ENCODE results near the gene MAN2B1.

Gene MAN2B1

GRCh38 chr19:12636631-12637030, 29.9 kb downstream of the MAN2B1 start:
- H3K4me1 ChIP-seq (ENCODE audit: insufficient read depth, low read length, poor library complexity, severe bottlenecking), result peaks cover 4% of the 10 kb centered on the region
- no peak overlapping the region for H2AFZ ChIP-seq (ENCODE audit: low read length)
- no peaks in the 10 kb centered on the region for H3K9me3 ChIP-seq (ENCODE audit: insufficient read depth, low read depth, low read length)
- H3F3A ChIP-seq (ENCODE audit: low read depth), result no peaks in the 10 kb centered on the region
- no peaks in the 10 kb centered on the region for H3K9me2 ChIP-seq (replicated peaks; ENCODE audit: low read depth, low read length)
- TF ChIP-seq EZH2phosphoT487 (IDR thresholded peaks at IDR 0.05; ENCODE audit: borderline replicate concordance) (no peak), CTCF (conservative IDR thresholded peaks at IDR 0.05; ENCODE audit: low read length) (no peak)
- H4K20me1 ChIP-seq (ENCODE audit: insufficient read depth, low read length, poor library complexity, severe bottlenecking), result no peaks in the 10 kb centered on the region
- H3K27me3 ChIP-seq (ENCODE audit: insufficient read depth, low read length, poor library complexity, severe bottlenecking), result no peaks in the 10 kb centered on the region
- H3K4me2 ChIP-seq (ENCODE audit: low read depth, low read length, poor library complexity, severe bottlenecking), result no peak overlapping the region
- no peak overlapping the region for H3K4me3 ChIP-seq (ENCODE audit: low read length, poor library complexity, severe bottlenecking)
- no peaks in the 10 kb centered on the region for H3K36me3 ChIP-seq (ENCODE audit: insufficient read depth, low read length)
- no peak overlapping the region for H3K9ac ChIP-seq (ENCODE audit: low read depth, low read length, poor library complexity, severe bottlenecking)
- no peaks in the 10 kb centered on the region for H3K79me2 ChIP-seq (ENCODE audit: insufficient read depth, low read length)

GRCh38 chr19:12629215-12629614, 37.3 kb downstream of the MAN2B1 start:
- no peaks in the 10 kb centered on the region for H3K9me2 ChIP-seq (replicated peaks; ENCODE audit: low read depth, low read length)
- H3K36me3 ChIP-seq (ENCODE audit: insufficient read depth, low read length), result peaks cover 36% of the 10 kb centered on the region
- H3K27me3 ChIP-seq (ENCODE audit: insufficient read depth, low read length, poor library complexity, severe bottlenecking), result no peaks in the 10 kb centered on the region
- no peak overlapping the region for H3K4me2 ChIP-seq (ENCODE audit: low read depth, low read length, poor library complexity, severe bottlenecking)
- no peak overlapping the region for H3K4me3 ChIP-seq (ENCODE audit: low read length, poor library complexity, severe bottlenecking)
- no peak for TF ChIP-seq EZH2phosphoT487 (IDR thresholded peaks at IDR 0.05; ENCODE audit: borderline replicate concordance)
- no peak for TF ChIP-seq CTCF (conservative IDR thresholded peaks at IDR 0.05; ENCODE audit: low read length)
- H2AFZ ChIP-seq (ENCODE audit: low read length), result no peak overlapping the region
- no peaks in the 10 kb centered on the region for H3K4me1 ChIP-seq (ENCODE audit: insufficient read depth, low read length, poor library complexity, severe bottlenecking)
- H3F3A ChIP-seq (ENCODE audit: low read depth), result no peaks in the 10 kb centered on the region
- H3K79me2 ChIP-seq (ENCODE audit: insufficient read depth, low read length), result no peaks in the 10 kb centered on the region
- no peak overlapping the region for H3K9ac ChIP-seq (ENCODE audit: low read depth, low read length, poor library complexity, severe bottlenecking)
- peaks cover 7% of the 10 kb centered on the region; the same call in 1 of the 2 replicates for H3K9me3 ChIP-seq (ENCODE audit: insufficient read depth, low read depth, low read length)
- H4K20me1 ChIP-seq (ENCODE audit: insufficient read depth, low read length, poor library complexity, severe bottlenecking), result no peaks in the 10 kb centered on the region

- H3K9ac ChIP-seq (ENCODE audit: low read depth, low read length, poor library complexity, severe bottlenecking), result no peak overlapping the region
Measured at GRCh38 chr19:12628040-12629022, 38.2 kb downstream of the MAN2B1 start.

More at GRCh38 chr19:12628040-12629022, 38.2 kb downstream of the MAN2B1 start:
- Histone ChIP-seq H2AFZ (ENCODE audit: low read length) (no peak overlapping the region), H3K27me3 (ENCODE audit: insufficient read depth, low read length, poor library complexity, severe bottlenecking) (no peaks in the 10 kb centered on the region), H3K9me3 (ENCODE audit: insufficient read depth, low read depth, low read length) (peaks cover 7% of the 10 kb centered on the region; the same call in 1 of the 2 replicates), H3K79me2 (ENCODE audit: insufficient read depth, low read length) (no peaks in the 10 kb centered on the region), H3K4me1 (ENCODE audit: insufficient read depth, low read length, poor library complexity, severe bottlenecking) (no peaks in the 10 kb centered on the region), H3K4me2 (ENCODE audit: low read depth, low read length, poor library complexity, severe bottlenecking) (no peak overlapping the region), H4K20me1 (ENCODE audit: insufficient read depth, low read length, poor library complexity, severe bottlenecking) (peaks cover 4% of the 10 kb centered on the region), H3K4me3 (ENCODE audit: low read length, poor library complexity, severe bottlenecking) (no peak overlapping the region), H3K36me3 (ENCODE audit: insufficient read depth, low read length) (peaks cover 39% of the 10 kb centered on the region), H3K9me2 (replicated peaks; ENCODE audit: low read depth, low read length) (no peaks in the 10 kb centered on the region), H3F3A (ENCODE audit: low read depth) (no peaks in the 10 kb centered on the region)
- no peak for TF ChIP-seq EZH2phosphoT487 (IDR thresholded peaks at IDR 0.05; ENCODE audit: borderline replicate concordance)
- TF ChIP-seq CTCF (conservative IDR thresholded peaks at IDR 0.05; ENCODE audit: low read length), result no peak
